NCI-H524 (cell line): ENCODE measurements around the gene XIRP2.

Source experiments
- DNase-seq, 2 experiments: peaks; one replicate each; lab custom pipeline; 2025; lab: John Stamatoyannopoulos, UW

The XIRP2 gene

GRCh38 chr2:167134381-167135072 lies 246.2 kb downstream of the XIRP2 start:
- DNase-seq: no peak

- DNase-seq: no peak
Observed at GRCh38 chr2:167135706-167136105, 247.4 kb downstream of the XIRP2 start.

- no peak for DNase-seq
Observed at GRCh38 chr2:167136879-167137596, 248.8 kb downstream of the XIRP2 start.

GRCh38 chr2:167140330-167140729 lies 252.1 kb downstream of the XIRP2 start:
- DNase-seq: no peak

- DNase-seq: no peak
Observed at GRCh38 chr2:167140767-167141166, 252.5 kb downstream of the XIRP2 start.

GRCh38 chr2:167142554-167142953 lies 254.3 kb downstream of the XIRP2 start:
- no peak for DNase-seq

GRCh38 chr2:167144179-167144898 lies 256.1 kb downstream of the XIRP2 start:
- DNase-seq: no peak

GRCh38 chr2:167147271-167147941 lies 259.1 kb downstream of the XIRP2 start:
- no peak for DNase-seq

- DNase-seq: no peak
Observed at GRCh38 chr2:167151894-167152293, 263.6 kb downstream of the XIRP2 start.

GRCh38 chr2:167157523-167157922 lies 269.2 kb downstream of the XIRP2 start:
- DNase-seq: no peak

GRCh38 chr2:167177196-167177595 lies 288.9 kb downstream of the XIRP2 start:
- DNase-seq: no peak

- no peak for DNase-seq
Observed at GRCh38 chr2:167181134-167181533, 292.9 kb downstream of the XIRP2 start.

- DNase-seq: no peak
Observed at GRCh38 chr2:167181688-167182087, 293.4 kb downstream of the XIRP2 start.

- no peak for DNase-seq
Observed at GRCh38 chr2:167182403-167182802, 294.1 kb downstream of the XIRP2 start.

GRCh38 chr2:167183931-167184330 lies 295.7 kb downstream of the XIRP2 start:
- DNase-seq: peak; percentile 19 to 52

GRCh38 chr2:167186465-167186864 lies 298.2 kb downstream of the XIRP2 start:
- DNase-seq: no peak

GRCh38 chr2:167187049-167187727 lies 298.9 kb downstream of the XIRP2 start:
- no peak for DNase-seq

- DNase-seq: no peak
Observed at GRCh38 chr2:167187978-167188967, 300.0 kb downstream of the XIRP2 start.

- DNase-seq: no peak
Observed at GRCh38 chr2:167190053-167190452, 301.8 kb downstream of the XIRP2 start.

GRCh38 chr2:167191588-167191987 lies 303.3 kb downstream of the XIRP2 start:
- no peak for DNase-seq

- no peak for DNase-seq
Observed at GRCh38 chr2:167192833-167193232, 304.6 kb downstream of the XIRP2 start.
